Stomach (tissue), 4 donors: Measurements from ENCODE around the gene NBPF20.
"Not testable (repeated sequence)": the region's sequence is repeated elsewhere in the genome, so short reads cannot be mapped to it uniquely, and the experiment has no call there.

Source experiments
- CTCF ChIP-seq, 7 experiments: fragments of 450-650 bp in 4 of 7; fragments of 200-600 bp in 3 of 7; sonication (generic) in 3 of 7; IDR thresholded peaks; one replicate each; pipeline ENCODE4 v1.5.1; 2016 to 2019; ENCODE audit warnings: antibody characterized with exemption in 7 of 7, control low read depth in 2 of 7, mild to moderate bottlenecking in 1 of 7
- EP300 ChIP-seq: sonication (generic); formaldehyde crosslinking; IDR thresholded peaks from one replicate; pipeline ENCODE4 v1.6.1; 2017; ENCODE audit warnings: antibody characterized with exemption
- POLR2A ChIP-seq, 4 donors: fragments of 450-650 bp; IDR thresholded peaks; one replicate each; pipeline ENCODE4 v1.6.1; 2016; ENCODE audit warnings: antibody characterized with exemption in 4 of 4, control low read depth in 2 of 4, mild to moderate bottlenecking in 1 of 4, moderate library complexity in 1 of 4
- POLR2AphosphoS5 ChIP-seq, 3 donors: sonication (generic); formaldehyde crosslinking; IDR thresholded peaks; one replicate each; pipeline ENCODE4 v1.6.1; 2016; ENCODE audit warnings: antibody characterized with exemption in 3 of 3

- TF ChIP-seq POLR2AphosphoS5 (IDR thresholded peaks at IDR 0.05); CTCF (IDR thresholded peaks at IDR 0.05); POLR2A (IDR thresholded peaks at IDR 0.05); EP300: not testable (repeated sequence)
Measured at GRCh38 chr1:145464017-145464416, 38.6 kb upstream of the NBPF20 start.
